Myocyte (in vitro differentiated cells): ENCODE results near the gene MROH8. TPM values are rescaled to one million over a fixed set of nuclear protein-coding genes. Genes with fewer than 3 reads are reported as not detected.
"Not testable (repeated sequence)": the region's sequence is repeated elsewhere in the genome, so short reads cannot be mapped to it uniquely, and the experiment has no call there.

ENCODE experiments used
- DNase-seq: peaks from one replicate; pipeline ENCODE4 v3.0.0-alpha.2; 2012; ENCODE audit warnings: low read depth
- total RNA-seq: library from RNA; depleted of rRNA; stranded (reverse); fragments of >200 nt; gene quantifications from 2 replicates; pipeline ENCODE4 v1.2.3, GENCODE V29; 2014

MROH8 gene
- total RNA-seq, 1 donor from 2014 or later, result 6.6 TPM

GRCh38 chr20:37095599-37096414, 83.5 kb downstream of the MROH8 start, which contains the start of gene RBL1:
TSS of gene RBL1 (minus strand) at chr20:37095997. CDS start at chr20:37095928, 69 bp downstream.
- peak; percentile 88 for DNase-seq

- DNase-seq, result no peak
Measured at GRCh38 chr20:37095108-37095598, 84.2 kb downstream of the MROH8 start.

- DNase-seq, result no peak
Measured at GRCh38 chr20:37090407-37090806, 88.9 kb downstream of the MROH8 start.

- DNase-seq, result no peak
Measured at GRCh38 chr20:37081717-37082289, 97.5 kb downstream of the MROH8 start.

- no peak for DNase-seq
Measured at GRCh38 chr20:37077009-37077408, 102.3 kb downstream of the MROH8 start.

GRCh38 chr20:37075932-37076685, 103.2 kb downstream of the MROH8 start:
- DNase-seq, result no peak

GRCh38 chr20:37072293-37073196, 106.8 kb downstream of the MROH8 start:
- DNase-seq, result no peak

- no peak for DNase-seq
Measured at GRCh38 chr20:37071481-37071911, 107.9 kb downstream of the MROH8 start.

- not testable (repeated sequence) for DNase-seq
Measured at GRCh38 chr20:37069563-37069962, 109.8 kb downstream of the MROH8 start.

- DNase-seq, result no peak
Measured at GRCh38 chr20:37066168-37066567, 113.2 kb downstream of the MROH8 start.

- DNase-seq, result no peak
Measured at GRCh38 chr20:37055276-37055675, 124.1 kb downstream of the MROH8 start.

- DNase-seq, result no peak
Measured at GRCh38 chr20:37053230-37053950, 126.0 kb downstream of the MROH8 start.

Other genes starting within 250 kb of the MROH8 start
- 15.9 and 20.8 TPM in 2 replicates for gene SAMHD1, start 227.8 kb downstream of the MROH8 start, total RNA-seq
- 2.3 and 2.7 TPM in 2 replicates for gene RBL1, start 83.6 kb downstream of the MROH8 start, total RNA-seq
- 217 and 252 TPM in 2 replicates for gene RPN2, start 218 bp downstream of the MROH8 start, total RNA-seq
- not detected in 2 replicates for gene GHRH, start 82.3 kb upstream of the MROH8 start, total RNA-seq
- 11.4 and 12.3 TPM in 2 replicates for gene MANBAL, start 110.1 kb upstream of the MROH8 start, total RNA-seq
- 3.2 and 8.0 TPM in 2 replicates for gene SRC, start 166.6 kb upstream of the MROH8 start, total RNA-seq